Subcutaneous adipose tissue (tissue), 4 donors: ENCODE results near the gene LENEP. TPM values are rescaled to one million over a fixed set of nuclear protein-coding genes. Genes with fewer than 3 reads are reported as not detected.

Experiments
- CTCF ChIP-seq: fragments of 450-650 bp; IDR thresholded peaks from one replicate; pipeline ENCODE4 v1.5.1; 2016; ENCODE audit warnings: low read depth, mild to moderate bottlenecking, control low read depth, antibody characterized with exemption, moderate library complexity
- total RNA-seq, 4 donors: library from RNA; depleted of rRNA; stranded (reverse); fragments of >200 nt; gene quantifications; one replicate each; pipeline ENCODE4 v1.1.0, GENCODE V29; 2016

Gene LENEP
- total RNA-seq, 4 donors from 2014 or later: not detected

GRCh38 chr1:155003227-155003765 lies 9.9 kb downstream of the LENEP start:
- TF ChIP-seq CTCF: no peak

- TF ChIP-seq CTCF: no peak
These were observed 10.5 kb downstream of the LENEP start for GRCh38 chr1:155003766-155004351.

- TF ChIP-seq CTCF: no peak
These were observed 11.1 kb downstream of the LENEP start for GRCh38 chr1:155004352-155005075.

GRCh38 chr1:155005076-155006011 lies 12.0 kb downstream of the LENEP start:
- TF ChIP-seq CTCF: no peak

GRCh38 chr1:155006601-155007101 lies 13.3 kb downstream of the LENEP start:
- no peak for TF ChIP-seq CTCF

GRCh38 chr1:155007251-155007828 lies 14.0 kb downstream of the LENEP start:
- no peak for TF ChIP-seq CTCF
